HG03457 (cell line): Measurements from ENCODE around the gene MUC4.

Experiments
- ATAC-seq: cut with Tn5 transposase; IDR thresholded peaks from one replicate; pipeline ENCODE4 v1.9.1; 2021; ENCODE audit warnings: moderate number of reproducible peaks; ENCODE audit not compliant: unreplicated experiment

Gene MUC4, protein sequence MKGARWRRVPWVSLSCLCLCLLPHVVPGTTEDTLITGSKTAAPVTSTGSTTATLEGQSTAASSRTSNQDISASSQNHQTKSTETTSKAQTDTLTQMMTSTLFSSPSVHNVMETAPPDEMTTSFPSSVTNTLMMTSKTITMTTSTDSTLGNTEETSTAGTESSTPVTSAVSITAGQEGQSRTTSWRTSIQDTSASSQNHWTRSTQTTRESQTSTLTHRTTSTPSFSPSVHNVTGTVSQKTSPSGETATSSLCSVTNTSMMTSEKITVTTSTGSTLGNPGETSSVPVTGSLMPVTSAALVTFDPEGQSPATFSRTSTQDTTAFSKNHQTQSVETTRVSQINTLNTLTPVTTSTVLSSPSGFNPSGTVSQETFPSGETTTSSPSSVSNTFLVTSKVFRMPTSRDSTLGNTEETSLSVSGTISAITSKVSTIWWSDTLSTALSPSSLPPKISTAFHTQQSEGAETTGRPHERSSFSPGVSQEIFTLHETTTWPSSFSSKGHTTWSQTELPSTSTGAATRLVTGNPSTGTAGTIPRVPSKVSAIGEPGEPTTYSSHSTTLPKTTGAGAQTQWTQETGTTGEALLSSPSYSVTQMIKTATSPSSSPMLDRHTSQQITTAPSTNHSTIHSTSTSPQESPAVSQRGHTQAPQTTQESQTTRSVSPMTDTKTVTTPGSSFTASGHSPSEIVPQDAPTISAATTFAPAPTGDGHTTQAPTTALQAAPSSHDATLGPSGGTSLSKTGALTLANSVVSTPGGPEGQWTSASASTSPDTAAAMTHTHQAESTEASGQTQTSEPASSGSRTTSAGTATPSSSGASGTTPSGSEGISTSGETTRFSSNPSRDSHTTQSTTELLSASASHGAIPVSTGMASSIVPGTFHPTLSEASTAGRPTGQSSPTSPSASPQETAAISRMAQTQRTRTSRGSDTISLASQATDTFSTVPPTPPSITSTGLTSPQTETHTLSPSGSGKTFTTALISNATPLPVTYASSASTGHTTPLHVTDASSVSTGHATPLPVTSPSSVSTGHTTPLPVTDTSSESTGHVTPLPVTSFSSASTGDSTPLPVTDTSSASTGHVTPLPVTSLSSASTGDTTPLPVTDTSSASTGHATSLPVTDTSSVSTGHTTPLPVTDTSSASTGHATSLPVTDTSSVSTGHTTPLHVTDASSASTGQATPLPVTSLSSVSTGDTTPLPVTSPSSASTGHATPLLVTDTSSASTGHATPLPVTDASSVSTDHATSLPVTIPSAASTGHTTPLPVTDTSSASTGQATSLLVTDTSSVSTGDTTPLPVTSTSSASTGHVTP (N-terminal part only)

DNA sequence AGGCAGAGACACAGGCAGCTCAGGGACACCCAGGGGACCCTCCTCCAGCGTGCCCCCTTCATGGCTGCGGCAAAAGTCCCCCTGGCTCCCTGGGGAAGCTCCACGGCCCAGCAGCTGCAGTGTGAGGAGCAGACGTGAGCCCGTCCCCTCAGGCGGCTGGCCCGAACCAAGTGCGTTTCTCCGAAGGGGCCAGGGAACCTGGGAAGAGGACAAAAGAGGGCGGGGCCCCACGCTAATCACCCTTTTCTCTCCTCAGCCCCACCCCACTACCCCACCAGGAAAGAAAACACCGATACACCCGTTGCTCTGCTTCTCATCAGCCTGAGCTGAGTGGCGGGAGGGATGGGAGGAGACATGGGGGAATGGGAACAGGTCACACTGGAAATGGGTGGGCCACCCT, at the start of gene MUC4:
TSS of gene MUC4 (minus strand) at position 174 of the 400 bp plus-strand sequence. CDS start at position 62, 112 bp downstream.
- ATAC-seq = no peak

DNA sequence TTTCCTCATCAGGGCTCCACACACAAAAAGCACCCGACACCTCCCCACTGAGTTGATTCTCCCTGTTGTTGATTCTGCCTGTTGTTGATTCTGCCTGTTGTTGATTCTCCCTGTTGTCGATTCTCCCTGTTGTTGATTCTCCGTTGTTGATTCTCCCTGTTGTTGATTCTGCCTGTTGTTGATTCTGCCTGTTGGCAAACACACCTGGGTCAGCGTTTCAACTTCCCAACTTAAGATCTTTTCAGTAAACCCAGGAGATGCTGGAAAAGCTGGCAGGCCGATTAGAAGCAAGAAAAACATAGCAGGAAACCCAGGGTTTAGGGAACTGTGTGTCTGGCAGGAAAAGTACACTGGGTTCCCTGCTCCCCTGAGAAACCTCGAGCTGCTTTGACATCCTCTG, 48.7 kb upstream of the MUC4 start:
- ATAC-seq = no peak

DNA sequence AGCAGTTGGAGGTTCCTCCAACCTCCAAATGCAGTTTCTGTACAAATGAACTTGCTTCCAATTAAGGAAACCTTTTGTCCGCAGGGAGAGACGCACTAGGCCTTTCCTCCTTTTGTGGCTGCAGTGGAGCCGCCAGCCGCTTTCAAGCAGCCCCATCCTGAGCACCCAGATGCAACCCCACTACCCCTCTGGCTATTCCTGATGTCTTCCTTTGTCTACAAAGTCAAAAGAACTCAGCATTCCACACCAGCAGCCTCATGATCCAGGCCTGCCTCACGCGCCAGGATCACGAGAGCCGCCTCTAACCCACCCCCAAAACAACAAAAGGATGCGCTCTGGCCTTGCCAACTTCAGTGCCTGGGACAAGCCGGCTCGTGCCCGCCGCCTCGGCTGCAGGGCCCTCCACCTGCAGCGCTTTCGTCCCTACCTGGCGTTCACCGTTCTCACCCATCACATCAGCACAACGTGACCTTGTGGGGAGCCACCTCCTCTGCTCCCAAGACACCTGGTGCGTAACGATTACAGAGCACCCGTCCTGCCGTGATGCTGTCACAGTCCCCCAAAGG, 48.2 kb upstream of the MUC4 start:
- no peak for ATAC-seq

DNA sequence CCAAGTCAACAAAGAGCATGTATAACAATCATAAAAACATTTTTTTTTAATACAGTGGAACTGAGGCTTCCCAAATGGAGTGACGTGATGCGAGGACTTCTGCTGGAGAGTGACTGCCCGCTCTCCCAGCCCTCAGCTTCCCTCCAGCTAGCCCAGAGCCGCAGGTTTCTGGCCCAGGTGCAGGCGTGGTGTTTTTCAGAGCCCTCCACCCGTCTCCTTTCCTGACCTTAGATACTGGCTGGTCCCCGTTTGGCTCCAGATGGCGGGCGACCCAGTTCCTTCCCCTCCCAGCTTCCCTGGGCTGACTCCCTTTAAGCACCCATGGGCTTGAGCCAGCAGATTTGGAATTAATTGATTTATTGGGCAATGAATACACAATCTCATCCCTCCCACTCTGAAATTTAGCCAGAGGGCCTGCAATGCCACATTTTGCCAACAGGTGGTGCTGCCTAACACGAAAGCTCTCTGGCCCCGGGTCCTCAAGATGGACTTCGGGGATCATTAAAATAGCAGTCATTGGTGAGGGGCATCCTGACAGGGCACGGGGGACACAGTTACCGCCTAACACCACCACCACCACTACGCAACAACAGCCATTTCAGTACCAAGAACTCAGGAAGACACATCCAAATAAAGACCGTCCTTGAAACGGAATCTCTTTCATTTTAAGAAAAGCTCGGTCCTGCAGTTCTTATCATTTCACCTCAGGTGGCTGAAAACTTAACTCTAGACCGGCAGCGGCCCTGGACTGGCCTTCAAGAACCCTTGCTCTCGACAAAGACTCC, 47.5 kb upstream of the MUC4 start:
- no peak for ATAC-seq

DNA sequence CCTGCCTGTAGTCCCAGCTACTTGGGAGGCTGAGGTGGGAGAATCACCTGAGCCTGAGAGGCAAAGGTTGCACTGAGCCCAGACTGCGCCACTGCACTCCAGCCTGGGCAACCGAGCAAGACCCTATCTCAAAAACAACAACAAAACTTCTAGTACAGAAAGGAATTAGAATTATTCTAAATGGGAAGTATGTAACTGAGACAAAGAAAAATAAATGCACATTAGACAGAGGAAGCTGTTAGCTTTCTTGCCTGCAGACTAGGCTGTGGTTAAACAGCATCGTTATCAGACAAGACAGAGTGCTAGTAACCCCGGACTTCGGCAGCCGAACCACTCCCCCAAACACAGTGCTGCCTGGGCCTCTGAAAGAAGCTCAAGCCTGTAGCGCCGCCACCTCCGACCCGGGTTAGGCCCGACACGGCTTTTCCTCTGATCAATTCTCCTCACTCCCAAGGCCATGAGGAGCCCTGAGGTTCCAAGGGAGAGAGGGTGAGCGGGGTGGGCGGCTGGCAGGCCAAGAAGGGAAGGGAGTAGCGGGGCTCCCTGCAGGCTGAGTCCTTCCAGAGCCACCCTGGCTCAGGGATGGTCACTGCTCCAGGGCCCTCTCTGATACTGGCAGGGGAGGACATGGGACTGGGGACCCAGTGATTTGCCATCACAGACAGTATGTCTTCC, 44.8 kb upstream of the MUC4 start:
- no peak for ATAC-seq

DNA sequence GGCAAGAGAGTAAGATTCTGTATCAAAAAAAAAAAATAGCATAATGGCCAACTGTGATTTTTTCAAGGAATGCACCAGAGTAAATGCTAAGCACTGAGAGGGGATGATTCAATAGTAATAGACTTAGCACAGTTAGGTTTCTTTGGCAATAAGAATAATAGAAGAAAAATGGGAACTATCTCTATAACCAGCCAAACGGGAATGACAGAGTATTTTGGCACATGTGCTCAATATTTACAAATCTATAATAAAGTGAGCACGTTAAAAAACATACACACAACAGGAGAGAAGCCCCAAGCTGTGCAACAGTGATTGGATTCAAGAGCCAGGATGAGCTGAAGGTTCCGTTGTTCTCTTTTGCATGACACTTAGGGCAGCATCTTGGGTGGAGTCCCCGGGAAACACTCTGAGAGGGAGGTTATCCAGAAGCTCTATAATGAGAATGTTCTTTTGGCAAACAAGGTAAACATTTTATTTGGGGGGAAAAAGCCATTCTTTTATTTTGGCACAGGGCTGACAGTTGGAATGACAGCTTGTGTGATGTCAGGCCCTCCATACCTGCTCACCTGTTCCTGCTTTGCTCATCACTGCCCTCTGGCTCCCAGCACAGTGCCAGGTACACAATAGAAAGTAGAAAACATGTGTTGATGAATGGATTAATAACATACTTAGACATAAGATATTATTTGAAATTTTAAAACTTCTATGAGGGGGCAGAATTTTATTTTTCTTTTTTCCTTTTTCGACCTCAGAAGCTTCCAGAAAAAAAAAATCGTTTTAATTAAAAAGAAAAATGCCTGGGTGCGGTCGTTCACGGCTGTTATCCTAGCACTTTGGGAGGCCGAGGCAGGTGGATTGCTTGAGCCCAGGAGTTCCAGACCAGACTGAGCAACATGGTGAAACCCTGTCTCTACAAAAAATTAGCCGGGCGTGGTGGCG, 44.0 kb upstream of the MUC4 start:
- ATAC-seq = no peak

DNA sequence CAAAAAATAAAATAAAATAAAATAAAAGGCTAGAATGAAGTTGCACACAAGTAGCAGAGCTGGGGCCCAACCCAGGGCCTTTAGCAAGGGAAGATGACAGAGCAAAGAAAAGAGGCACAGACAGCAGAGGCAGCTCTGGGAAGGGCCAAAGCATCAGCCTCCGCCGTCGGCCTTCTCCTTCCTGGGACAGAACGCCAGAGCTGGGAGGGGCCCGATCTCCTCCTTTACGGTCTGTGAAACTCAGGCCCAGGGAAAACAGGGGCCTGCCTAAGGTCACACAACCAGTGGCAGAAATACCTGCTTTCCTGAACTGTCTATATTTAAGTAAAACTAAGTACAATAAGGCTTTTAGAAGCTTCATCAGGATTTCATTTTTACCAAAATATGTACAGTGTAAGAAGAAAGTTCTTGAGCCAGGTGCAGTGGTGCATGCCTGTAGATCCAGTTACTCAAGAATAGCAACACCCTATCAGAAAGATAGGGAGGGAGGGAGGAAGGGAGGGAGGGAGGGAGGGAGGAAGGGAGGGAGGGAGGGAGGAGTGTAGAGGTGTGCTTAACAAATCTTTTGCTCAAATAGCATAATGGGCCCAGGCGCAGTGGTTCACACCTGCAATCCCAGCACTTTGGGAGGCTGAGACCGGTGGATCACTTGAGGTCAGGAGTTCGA, 43.0 kb upstream of the MUC4 start:
- ATAC-seq = no peak

DNA sequence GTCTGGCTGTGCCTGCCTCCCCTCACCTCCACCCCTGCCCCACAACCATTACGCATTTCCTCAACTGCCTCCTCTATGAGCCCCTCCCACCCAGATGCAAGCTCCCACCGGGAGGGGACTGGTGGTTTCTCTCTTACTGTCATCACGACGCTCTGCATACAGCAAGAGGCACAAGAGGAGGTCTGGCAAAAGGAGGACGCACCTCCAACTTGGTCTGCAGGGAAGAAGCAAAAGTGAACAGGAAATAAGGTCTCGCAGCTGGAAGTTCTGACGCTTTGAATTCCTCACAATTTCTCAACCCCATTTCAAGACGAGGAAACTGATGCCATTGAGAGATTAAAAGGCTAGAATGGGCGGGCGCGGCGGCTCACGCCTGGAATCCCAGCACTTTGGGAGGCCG, 42.3 kb upstream of the MUC4 start:
- no peak for ATAC-seq

DNA sequence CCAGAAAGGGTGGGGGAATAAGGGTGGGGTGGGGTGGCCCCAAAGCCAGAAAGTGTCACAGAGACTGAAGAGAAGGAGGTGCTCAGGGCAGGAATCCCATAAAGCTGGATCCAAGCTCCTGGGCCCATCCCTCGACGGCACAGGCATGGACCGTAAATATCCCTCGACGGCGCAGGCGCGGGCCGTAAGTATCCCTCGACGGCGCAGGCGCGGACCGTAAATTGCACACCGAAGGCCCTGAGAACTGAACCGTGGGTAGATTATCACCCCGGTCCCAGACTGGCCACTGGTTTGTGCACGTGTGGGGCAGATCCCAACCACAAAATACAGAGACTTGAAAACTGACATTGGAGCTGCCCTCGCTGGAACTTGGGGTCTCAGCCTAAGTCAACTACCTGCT, 41.3 kb upstream of the MUC4 start:
- ATAC-seq = no peak

DNA sequence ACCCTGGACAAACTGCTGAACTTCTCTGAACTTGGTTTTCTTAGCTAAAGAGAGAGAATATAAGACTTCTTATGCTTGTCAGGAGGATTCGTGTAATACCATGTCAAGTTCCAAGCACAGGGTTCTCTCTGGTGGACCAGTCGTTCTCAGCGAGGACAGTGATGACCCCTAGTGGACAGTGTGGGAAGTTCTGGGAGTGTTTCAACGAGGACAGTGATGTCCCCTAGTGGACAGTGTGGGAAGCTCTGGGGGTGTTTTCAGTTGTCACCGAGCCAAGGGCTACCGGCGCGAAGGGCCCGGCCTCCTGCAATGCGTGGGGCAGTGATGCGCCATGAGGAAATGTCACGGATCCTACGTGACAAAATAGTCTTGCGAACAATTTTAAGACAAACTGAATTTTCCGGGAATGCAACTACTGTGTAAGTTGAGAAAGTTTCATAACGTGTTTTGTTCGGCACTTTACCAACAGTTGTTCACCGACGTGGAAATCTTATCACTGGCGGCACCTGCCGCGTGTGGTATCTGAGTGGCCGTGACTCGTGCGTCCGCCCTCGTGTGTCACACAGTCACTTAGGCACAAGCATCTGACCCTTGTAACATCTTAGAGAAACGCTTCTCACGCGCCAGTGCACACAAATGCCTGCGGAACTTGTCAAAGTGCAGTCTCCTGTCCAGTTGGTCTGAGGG, 39.3 kb upstream of the MUC4 start:
- ATAC-seq = no peak

DNA sequence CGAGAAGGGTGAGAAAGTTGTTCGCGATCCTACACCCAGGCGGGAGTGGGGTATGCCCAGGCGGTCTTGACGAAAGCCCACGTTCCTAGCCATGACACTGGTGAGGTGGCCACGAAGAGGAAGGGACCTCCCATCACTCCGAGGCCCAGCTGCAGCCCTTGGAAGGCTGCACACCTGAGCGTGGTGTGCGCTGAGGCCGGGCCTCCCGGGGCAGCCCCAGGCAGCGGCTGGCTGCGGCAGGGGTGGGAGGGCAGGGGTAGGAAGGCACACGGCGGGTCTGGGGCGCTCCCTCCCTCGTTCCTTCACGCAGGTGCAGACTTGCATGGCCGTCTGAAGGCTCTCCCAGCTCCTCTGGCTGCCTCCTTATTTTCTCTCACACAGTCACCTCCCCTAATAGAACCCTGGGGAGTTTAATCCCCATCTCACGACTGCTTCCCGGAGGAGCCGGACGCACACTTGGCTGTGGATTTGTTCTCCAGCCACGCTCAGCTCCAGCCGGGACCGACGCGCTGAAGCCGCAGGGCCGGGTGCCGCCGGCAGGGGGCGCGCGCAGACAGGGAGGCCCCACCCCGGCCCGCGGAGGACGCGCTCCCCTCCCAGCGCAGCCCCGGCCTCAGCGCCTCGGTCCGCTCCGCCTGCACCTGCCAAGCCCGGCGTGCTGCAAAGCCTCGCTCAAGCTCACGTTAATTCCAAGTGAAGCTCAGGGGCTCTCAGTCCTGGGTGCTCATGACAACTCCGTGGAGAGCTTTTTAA, 37.8 kb upstream of the MUC4 start:
- no peak for ATAC-seq

DNA sequence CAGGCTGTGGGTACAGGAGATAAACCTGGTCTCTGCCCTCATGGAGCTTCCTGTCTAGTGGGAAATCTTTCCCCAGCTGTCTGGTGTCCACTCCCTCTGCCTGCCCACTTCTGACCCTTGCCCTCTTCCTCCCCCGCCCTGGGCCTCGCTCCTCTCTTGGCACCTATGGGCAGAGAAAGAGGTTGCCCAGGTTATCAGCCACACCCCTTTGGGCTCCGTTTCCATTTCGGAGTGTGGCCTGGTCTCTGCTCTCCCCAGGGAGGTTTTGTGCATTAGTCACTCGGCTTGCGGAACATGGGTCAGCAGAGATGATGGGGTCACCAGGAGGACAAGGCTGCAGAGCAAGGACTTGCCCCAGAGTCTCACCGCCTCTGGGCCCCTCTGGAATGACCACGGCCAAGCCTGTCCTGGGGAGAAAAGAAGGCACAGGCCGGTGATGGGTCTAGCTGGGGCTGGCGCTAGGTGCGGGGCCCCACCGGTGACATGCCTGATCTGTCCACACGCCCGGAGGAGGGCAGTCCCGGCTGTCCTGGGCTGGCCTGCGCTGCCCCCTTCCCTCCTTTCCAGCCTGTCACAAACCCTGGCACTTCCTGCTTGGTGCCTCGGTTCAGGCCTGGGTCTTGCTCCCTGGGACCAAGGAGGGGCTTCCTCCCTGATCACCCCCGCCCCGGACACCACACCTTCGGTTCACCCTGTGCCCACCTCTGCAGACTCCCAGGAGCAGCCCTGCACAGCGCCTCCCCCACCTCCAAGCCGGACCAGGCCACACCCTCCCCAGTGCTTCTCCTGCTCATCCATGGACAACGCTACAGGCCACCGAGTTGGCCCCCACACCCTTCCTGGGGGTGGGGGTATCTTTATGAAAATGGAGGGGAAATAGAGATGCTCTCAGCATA, 35.6 kb upstream of the MUC4 start:
- no peak for ATAC-seq

DNA sequence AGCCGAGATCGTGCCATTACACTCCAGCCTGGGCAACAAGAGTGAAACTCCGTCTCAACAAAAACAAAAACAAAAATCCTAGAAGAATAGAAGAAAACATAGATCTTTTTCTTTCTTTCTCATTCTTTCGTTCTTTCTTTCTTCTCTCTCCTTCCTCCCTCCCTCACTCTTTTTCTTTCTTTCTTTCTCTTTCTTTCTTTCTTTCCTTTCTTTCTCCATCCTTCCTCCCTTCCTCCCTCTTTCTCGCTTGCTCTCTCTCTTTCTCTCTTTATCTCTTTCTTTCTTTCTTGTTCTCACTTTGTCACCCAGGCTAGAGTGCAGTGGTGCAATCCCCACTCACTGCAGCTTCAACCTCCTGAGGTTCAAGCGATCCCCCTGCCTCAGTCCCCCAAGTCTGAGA, 33.8 kb upstream of the MUC4 start:
- ATAC-seq = no peak

DNA sequence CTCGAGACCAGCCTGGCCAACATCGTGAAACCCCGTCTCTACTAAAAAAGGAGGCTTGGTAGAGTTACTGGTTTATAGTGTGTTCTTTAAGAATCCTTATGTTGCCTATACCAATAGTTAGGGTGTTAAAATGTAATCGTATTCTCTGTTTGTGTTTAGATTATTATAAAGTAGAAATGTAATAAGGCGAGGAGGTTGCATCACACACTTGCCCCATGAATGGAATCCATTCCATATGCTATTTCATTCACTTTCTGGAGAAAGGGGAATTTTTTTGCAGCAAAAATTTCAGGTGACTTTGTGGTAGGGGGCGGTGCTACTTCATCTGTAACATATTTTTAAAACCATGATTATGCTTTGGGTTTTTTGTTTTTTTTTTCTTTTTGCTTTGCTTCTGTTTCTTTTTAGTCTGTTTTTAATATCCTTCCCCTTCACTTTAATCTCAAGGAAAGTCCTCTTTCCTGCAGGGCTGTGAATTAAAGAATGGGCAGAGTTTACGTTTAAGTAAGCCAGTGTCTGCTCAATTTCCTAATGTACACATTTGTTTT, 33.0 kb upstream of the MUC4 start:
- no peak for ATAC-seq

DNA sequence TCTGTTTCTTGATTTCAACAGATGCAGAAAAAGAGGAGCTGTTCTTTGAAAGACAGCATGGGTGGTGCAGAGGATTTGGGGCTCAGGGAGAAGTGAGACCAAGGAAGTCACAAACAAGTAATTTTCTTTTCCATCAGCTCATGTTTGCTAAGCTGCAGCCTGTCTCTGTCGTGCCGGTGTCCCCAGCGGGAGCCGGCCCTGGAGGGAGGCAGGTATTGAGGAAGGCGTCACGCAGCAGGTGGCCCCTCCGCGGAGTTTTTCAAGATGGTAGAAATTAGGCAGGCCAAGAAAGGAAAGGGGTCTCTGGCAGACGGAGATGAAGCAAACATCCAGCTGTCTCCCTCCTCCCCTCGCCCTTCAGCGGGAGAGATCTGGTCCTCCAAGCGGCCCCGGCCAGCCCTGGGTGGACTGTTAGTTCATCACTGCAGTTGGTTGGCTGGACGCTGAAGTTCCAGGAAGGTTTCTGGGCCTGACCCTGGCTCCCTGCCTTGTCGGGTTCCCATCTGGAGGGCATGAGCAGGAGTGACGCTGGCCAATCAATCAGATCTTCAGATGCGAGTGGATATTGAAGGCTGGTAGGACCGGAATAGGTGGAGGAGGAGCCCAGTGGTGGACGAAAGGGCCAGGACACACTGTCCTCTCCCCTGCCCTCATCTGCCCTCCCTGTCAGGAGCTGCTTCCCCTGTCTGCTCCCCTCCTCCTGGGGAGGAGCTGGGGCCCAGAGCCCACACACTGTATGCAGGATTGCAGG, 27.7 kb upstream of the MUC4 start:
- no peak for ATAC-seq
